Omental fat pad (tissue), 4 donors: ENCODE results near the gene RIPOR2. TPM values are rescaled to one million over a fixed set of nuclear protein-coding genes. Genes with fewer than 3 reads are reported as not detected.

ENCODE experiments used
- ATAC-seq: fragments of 150-250 bp; one replicate; pipeline ENCODE4 v1.9.1; 2016; ENCODE audit warnings: mild to moderate bottlenecking, moderate library complexity; ENCODE audit not compliant: low FRiP score
- DNase-seq: peaks from one replicate; pipeline ENCODE4 v3.0.0-alpha.2; 2019; ENCODE audit warnings: low spot score
- total RNA-seq, 4 donors: library from RNA; depleted of rRNA; stranded (reverse); fragments of >200 nt; gene quantifications; one replicate each; pipeline ENCODE4 v1.1.0, GENCODE V29; 2016
- TF ChIP-seq, protein P1 (sequence below), 3 donors: fragments of 450-650 bp; IDR thresholded peaks; one replicate each; pipeline ENCODE4 v1.5.1; 2016 to 2017; ENCODE audit warnings: antibody characterized with exemption in 3 of 3, mild to moderate bottlenecking in 3 of 3, moderate library complexity in 2 of 3

RIPOR2 gene
- total RNA-seq, 4 donors from 2014 or later = 13.9 to 75.0 (median 15.0) TPM

DNA sequence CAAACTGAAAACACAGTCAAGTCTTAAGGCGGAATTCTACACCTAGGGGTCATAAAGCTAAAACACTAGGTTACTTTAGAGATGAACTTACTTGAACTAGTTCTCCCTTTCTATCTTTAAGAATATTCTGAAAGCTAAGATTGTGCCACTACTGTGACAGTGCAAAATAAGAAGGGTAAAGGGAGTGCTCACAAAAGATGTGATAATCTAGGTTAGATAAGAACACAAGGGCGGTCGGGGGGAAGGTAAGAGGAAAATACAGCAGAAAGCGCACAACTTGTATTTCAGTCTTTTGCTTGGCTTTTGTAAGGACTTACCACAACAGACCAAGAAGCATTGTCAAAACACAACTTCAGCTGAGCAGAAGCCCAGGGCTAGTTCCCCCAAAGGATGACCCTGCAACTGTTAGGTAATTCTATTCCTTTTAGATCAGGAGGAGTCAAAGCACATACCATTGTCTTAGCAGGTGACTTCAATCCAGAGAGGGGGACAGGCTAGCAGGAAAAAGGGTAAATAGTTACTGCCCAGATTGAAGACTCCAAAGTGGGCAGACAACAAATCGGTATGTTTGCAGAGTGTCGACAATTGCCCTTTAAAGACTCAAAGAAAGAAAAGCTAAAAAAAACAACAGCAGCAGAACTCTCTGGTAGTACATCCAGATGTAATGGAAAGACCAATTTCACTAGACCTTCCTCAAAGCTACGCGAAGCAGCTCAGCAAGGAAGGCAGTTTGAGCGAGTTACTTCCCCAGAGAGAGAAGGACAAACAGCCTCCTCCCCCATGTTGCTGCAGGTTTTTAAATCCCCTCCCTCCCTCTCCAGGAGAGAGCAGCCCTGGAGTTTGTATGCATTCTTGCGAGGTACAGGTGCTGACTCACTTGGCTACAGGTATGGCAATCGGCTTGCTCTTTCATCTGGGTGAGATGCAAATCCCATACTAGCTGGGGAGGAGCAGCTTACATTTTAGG is 59.0 kb downstream of the RIPOR2 start:
- ATAC-seq (no peak), DNase-seq (no peak)
- TF ChIP-seq, protein P1, sequence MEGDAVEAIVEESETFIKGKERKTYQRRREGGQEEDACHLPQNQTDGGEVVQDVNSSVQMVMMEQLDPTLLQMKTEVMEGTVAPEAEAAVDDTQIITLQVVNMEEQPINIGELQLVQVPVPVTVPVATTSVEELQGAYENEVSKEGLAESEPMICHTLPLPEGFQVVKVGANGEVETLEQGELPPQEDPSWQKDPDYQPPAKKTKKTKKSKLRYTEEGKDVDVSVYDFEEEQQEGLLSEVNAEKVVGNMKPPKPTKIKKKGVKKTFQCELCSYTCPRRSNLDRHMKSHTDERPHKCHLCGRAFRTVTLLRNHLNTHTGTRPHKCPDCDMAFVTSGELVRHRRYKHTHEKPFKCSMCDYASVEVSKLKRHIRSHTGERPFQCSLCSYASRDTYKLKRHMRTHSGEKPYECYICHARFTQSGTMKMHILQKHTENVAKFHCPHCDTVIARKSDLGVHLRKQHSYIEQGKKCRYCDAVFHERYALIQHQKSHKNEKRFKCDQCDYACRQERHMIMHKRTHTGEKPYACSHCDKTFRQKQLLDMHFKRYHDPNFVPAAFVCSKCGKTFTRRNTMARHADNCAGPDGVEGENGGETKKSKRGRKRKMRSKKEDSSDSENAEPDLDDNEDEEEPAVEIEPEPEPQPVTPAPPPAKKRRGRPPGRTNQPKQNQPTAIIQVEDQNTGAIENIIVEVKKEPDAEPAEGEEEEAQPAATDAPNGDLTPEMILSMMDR (IDR thresholded peaks at IDR 0.05) = no peak

DNA sequence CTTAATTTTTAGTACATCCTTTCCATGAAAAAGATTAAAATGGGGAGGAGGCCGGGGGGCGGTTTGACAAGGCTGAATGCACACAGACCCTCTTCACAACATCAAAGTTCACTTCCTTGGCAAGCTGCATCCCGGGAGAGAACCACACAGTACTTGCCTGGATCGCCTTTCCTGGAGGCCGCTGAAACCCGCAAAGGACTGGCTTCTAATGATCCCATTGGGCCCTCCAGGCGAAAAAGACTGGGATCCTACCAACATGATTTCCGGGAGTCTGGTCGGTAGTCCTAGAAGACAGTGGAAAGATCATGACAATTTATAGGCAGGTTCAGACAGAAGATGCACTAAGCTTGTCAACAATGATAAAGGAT is 60.2 kb downstream of the RIPOR2 start:
- ATAC-seq (no peak), DNase-seq (no peak)
- TF ChIP-seq, protein P1 (IDR thresholded peaks at IDR 0.05) = no peak

DNA sequence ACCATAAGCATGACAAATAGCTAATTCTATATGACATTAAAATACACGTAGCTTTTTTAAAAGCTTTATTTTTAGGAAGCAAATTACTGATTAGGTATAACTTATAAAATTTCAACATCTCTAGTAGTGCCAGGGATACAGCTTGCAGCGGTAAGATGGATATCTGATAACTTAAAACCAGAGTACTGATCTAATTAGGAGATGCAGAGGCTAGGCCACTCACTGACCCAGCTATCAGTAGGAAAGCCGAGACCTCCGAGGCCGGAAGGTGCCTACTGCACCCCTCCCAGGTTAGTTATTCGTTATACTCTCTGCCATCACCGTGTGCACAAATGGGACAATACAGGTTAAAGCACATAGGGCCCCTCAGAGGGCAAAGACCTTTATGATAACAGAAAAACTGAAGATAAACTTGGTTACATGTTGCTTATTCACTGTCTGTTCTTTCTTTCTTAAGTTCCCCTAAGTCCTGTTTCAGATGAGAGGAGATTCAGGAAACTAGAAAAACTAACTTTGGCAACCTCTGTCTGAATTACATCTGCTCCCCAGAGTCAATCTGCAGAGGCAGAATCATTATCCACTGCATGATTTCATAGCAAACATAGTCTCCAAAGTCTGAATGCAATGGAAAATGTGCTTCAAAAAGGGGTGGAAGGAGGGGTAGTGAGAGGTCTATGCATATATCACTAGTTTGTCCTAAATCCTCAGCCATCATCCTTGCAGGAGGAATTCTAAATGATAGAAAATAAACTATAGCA is 60.8 kb downstream of the RIPOR2 start:
- no peak for DNase-seq
- no peak for ATAC-seq
- TF ChIP-seq, protein P1 (IDR thresholded peaks at IDR 0.05) = no peak

DNA sequence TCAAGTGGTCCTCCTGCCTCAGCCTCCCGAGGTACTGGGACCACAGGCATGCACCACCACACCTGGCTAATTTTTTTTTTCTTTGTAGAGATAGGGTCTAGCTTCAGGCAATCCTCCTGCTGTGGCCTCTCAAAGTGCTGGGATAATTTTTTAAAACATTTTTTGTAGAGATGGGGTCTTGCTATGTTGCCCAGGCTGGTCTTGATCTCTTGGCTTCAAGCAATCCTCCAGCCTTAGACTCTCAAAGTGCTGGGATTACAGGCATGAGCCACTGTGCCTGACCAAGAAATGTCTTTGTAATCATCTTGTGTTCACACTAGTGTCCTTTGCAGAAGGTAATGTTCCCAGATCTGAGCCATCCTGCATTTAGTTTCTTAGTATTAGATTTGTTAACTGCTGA is 61.6 kb downstream of the RIPOR2 start:
- TF ChIP-seq, protein P1 (IDR thresholded peaks at IDR 0.05) = no peak
- ATAC-seq (no peak), DNase-seq (no peak)

DNA sequence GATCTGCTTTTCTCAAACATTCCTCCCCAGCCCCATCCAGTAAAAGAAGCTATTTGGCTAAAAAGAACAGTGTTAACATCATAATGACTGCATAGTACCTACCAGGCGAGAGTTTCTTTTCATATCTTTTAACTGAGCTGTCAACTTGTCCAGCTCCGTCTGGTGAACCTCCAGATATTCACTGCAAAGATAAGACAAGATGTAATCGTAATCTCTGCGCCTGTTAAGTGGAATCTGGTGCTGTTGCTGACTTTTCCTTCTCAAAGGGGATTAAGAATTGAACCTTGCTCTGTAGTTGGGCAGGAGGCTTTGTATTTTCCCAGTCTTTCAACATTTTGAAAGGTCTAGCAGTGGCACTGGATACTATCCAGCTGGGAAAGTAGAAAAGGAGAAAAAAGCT is 63.0 kb downstream of the RIPOR2 start:
- TF ChIP-seq, protein P1 (IDR thresholded peaks at IDR 0.05) = no peak
- DNase-seq (no peak), ATAC-seq (no peak)

DNA sequence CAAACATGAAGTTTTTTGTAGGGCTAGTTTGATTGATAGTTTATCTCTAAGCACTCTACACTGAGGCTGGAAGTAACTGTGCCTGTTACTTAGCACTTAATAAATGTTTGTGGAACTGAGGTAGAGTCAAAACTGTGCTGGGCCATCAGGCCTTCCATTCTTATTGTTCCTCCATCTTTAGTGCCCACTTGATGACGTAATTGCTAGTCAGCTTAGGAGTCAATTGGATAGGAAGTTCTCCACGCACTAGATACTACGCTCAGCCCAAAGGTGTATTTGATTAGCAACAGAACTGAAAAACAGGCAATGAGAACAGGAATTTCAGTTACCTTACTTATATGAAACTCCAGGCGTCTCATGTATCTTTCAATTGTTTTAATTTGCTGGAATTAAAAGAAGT is 67.0 kb downstream of the RIPOR2 start:
- no peak for ATAC-seq
- TF ChIP-seq, protein P1 (IDR thresholded peaks at IDR 0.05) = no peak
- no peak for DNase-seq
